Neural progenitor cell (in vitro differentiated cells): ENCODE results near the gene ZNG1A.

Source experiments
- CTCF ChIP-seq: fragments of 200-600 bp; sonication (generic); IDR thresholded peaks from 2 replicates; pipeline ENCODE4 v1.5.1; 2017; ENCODE audit warnings: antibody characterized with exemption, mild to moderate bottlenecking
- EZH2 ChIP-seq: fragments of 200-600 bp; sonication (generic); IDR thresholded peaks from 2 replicates; pipeline ENCODE4 v1.6.1; 2017; ENCODE audit warnings: antibody characterized with exemption, mild to moderate bottlenecking, moderate library complexity

GRCh38 chr9:221989-222776 lies 43.3 kb upstream of the ZNG1A start:
- no peak for TF ChIP-seq CTCF
- TF ChIP-seq EZH2, result no peak
